GM12873 (cell line): ENCODE results near the gene FBXO40.

ENCODE experiments used
- CTCF ChIP-seq: IDR thresholded peaks from 2 replicates; pipeline ENCODE4 v1.5.1; 2012; ENCODE audit warnings: low read depth, mild to moderate bottlenecking, moderate library complexity, low read length, control low read depth; ENCODE audit not compliant: insufficient read depth; ENCODE audit errors: missing control alignments

Gene FBXO40

GRCh38 chr3:121626495-121626894, 33.3 kb downstream of the FBXO40 start:
- no peak for TF ChIP-seq CTCF

GRCh38 chr3:121627211-121627610, 34.0 kb downstream of the FBXO40 start:
- no peak for TF ChIP-seq CTCF

GRCh38 chr3:121627622-121628021, 34.4 kb downstream of the FBXO40 start:
- TF ChIP-seq CTCF = no peak

GRCh38 chr3:121629601-121630000, 36.4 kb downstream of the FBXO40 start:
- TF ChIP-seq CTCF = no peak

- TF ChIP-seq CTCF = no peak
These were observed 37.2 kb downstream of the FBXO40 start for GRCh38 chr3:121630355-121630754.

- no peak for TF ChIP-seq CTCF
These were observed 44.7 kb downstream of the FBXO40 start for GRCh38 chr3:121637922-121638321.

- no peak for TF ChIP-seq CTCF
These were observed 47.9 kb downstream of the FBXO40 start for GRCh38 chr3:121641127-121641526.

GRCh38 chr3:121642601-121643314, 49.6 kb downstream of the FBXO40 start:
- TF ChIP-seq CTCF = no peak
